ENCODE data around the gene SIRT4.

SIRT4 gene

DNA sequence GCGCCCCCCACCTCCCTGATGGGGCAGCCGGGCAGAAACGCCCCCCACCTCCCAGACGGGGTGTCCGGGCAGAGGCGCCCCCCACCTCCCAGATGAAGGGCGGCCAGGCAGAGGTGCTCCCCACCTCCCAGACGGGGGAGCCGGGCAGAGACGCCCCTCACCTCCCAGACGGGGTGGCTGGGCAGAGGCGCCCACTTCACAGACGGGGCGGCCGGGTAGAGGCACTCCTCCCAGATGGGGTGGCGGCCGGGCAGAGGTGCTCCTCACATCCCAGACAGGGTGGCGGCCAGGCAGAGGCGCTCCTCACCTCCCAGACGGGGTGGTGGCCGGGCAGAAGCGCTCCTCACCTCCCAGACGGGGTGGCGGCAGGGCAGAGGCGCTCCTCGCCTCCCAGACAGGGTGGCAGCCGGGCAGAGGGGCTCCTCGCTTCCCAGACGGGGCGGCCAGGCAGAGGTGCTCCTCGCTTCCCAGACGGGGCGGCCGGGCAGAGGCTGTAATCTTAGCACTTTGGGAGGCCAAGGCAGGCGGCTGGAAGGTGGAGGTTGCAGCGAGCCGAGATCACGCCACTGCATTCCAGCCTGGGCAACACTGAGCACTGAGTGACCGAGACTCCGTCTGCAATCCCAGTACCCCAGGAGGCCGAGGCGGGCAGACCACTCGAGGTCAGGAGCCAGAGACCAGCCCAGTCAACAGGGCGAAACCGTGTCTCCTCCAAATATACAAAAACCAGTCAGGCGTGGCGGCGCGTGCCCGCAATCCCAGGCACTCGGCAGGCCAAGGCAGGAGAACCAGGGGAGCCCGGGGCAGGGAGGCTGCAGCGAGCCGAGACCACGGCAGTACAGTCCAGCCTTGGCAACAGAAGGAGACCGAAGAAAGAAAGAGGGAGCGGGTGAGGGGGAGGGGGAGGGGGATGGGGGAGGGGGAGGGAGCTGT is 23.7 kb upstream of the SIRT4 start:
- DNase-seq (ENCODE audit: low spot score): no peak

DNA sequence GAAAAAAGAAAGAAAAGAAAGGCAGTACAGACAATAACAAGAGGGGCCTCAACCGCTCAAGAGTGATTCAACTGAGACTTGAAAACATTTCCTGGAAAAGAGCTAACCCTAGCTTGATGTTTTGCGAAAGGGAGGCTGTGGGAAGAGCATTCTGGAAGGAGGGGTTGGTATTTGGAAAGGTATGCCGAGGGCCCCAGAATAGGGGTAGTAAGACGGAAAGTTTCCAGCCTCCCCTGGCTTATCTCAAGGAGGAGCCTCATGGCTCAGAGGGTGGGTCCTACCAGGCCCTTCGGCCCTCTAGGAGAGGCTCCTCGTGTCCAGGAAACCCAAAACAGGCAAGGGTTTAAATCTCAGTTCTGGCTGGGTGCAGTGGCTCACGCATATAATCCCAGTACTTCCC is 18.8 kb upstream of the SIRT4 start:
- no peak for DNase-seq (ENCODE audit: low spot score)

DNA sequence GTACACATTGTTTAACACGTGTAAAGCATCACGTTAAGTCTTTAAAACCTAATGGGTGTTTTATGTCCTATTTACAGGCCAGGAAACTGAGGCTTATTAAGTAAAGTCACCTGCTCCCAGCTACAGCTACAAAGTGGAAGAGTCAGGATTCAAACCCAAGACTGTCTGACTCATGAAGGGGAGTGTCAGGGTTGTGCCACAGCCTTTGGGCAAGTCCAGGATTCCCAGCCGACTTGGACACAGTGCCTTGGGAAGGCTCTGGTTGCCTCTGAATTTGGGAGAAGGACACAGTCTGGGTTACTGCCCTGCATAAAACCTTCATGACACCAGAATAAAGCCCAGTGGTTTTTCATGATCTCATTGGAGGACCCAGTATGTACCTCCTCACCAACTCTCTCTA is 17.7 kb upstream of the SIRT4 start:
- DNase-seq (ENCODE audit: low spot score): no peak

DNA sequence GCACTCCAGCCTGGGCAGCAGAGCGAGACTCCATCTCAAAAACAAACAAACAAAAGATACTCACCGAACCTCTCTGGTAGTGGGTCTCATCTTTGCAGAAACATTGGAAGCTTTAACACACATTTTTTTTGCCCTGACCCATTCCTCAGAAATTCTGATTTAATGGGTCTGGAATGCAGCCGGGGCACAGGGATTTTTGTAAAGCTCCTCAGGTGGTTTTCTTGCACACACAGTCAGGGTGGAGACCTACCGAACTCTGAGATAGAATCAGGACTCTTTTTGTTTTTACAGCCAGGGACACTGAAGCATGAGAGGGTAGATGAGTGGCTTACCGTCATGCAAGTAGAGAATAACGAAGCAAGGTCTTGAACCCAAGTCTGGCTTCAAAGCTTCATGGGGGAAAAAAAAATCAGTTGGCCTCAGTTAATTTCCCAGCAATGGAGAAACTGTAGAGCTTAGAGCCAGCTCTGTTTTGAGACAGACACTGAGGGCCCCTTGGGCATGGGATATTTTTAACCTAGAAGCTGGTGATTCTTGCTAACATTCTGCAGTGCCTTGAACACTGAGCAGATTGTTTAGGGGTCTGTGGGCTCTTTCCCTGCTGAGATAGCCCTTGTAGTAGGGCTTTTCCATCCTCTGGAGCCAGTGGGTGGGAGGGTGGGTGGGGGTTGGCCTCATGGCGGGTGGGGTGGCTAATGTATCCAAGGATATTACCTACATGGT is 15.2 kb upstream of the SIRT4 start:
- no peak for DNase-seq (ENCODE audit: low spot score)

DNA sequence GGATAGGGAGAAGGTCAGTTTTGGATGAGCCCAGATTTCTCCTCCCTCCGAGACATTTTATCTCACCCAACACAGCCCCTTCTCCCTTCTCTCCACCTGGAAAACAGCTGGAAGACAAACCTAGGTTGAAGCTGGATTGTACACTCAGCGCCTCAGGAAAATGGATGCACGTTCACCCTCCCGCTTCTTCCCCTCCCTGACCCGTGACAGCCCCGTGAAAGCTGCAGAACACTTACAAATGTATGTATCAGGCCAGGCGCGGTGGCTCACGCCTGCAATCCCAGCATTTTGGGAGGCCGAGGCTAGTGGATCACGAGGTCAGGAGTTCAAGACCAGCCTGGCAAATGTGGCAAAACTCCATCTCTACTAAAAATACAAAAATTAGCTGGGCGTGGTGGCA is 14.6 kb upstream of the SIRT4 start:
- no peak for DNase-seq (ENCODE audit: low spot score)

DNA sequence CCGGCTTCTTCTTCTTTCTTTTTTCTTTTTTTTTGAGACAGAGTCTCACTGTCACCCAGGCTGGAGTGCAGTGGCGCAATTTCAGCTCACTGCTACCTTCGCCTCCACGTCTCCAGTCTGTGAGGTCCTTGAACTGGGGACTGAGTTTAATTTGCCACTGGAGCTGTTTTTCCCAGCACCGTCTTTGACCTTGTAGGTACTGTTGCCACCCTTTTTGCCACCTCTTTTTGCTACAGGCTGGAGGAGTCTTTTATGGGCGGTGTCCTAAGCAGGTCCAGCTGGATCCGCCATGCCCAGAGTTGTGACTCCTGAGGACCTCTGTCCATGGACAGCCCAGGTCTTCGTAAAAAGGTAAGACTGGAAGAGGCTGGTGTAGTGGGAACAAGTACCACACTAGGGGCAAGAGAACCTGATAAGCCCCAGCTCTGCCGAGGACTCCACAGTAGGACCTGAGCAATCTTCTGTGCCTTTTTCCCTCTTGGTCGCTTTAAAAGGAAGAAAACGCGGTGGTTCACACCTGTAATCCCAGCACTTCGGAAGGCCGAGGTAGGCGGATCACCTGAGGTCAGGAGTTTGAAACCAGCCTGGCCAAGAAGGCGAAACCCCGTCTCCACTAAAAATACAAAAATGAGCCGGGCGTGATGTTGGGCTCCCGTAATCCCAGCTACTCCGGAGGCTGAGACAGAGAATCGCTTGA is 11.4 kb upstream of the SIRT4 start:
- DNase-seq (ENCODE audit: low spot score): peak; percentile 76

DNA sequence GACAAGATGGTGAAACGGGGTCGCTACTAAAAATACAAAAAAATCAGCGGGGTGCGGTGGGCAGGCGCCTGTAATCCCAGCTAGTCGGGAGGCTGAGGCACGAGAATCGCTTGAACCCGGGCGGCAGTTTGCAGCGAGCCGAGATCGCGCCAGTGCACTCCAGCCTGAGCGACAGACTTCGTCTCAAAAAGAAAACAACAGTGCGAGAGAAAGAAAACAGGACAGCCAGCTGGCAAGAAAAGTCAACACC is 9.8 kb upstream of the SIRT4 start:
- peak; percentile 84 for DNase-seq (ENCODE audit: low spot score)

DNA sequence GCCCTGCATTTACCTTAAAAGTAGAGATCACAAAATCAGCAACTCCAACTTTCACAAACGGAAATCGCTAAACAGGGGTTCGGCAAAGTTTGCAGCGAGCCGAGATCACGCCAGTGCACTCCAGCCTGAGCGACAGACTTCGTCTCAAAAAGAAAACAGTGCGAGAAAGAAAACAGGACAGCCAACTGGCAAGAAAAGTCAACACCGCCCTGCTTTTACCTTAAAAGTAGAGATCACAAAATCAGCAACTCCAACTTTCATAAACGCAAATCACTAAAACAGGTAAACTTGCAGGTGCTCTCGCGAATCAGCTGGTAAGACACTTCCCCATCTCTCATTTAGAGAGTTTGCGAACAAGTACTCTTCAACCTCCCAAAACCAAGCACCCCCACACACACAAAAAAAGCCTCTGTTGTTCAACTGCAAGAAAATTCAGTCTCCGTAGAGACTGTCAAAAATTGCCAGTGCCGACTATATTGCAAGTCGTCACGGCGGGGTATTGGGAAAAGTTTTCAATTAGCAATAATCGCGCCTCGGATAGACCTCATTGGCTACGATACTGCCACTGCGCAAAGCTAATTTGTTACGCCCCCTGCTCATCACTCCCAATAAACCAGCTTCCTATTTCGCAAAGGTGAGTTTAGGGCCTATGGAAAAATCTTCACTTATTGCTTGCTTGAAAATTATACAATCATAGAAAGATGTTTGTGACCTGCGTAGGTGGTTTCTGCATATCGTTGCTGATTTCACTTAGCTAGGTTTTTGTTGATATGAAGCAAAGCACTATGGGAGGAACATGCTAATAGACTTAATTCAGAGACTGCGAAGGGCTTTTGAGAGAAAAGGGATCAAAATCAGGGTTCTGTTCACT is 9.2 kb upstream of the SIRT4 start, which contains the start of gene RNU4-1:
Gene RNU4-1 (minus strand): TSS at position 577 of the 871 bp plus-strand sequence.
- peak; percentile 90 for DNase-seq (ENCODE audit: low spot score)

DNA sequence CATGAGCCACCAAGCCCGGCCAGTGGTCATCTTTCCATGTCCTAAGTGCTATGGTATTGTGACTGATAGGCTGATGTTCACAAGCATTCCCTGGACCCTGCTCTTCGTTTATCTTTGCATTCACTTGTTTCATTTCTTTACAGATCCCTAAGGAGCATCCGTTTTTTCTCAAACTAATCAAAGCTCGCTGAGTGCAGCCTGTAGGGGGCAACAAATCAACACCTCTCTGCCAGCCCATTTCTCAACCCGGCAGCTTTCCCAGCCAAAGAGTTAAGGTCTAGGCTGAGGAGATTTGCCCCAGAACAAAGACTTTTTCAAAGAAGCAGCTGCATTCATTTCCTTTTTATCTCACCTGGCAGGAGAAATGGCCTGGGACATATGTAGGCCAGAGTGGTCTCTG is 12.1 kb downstream of the SIRT4 start:
- no peak for DNase-seq (ENCODE audit: low spot score)

DNA sequence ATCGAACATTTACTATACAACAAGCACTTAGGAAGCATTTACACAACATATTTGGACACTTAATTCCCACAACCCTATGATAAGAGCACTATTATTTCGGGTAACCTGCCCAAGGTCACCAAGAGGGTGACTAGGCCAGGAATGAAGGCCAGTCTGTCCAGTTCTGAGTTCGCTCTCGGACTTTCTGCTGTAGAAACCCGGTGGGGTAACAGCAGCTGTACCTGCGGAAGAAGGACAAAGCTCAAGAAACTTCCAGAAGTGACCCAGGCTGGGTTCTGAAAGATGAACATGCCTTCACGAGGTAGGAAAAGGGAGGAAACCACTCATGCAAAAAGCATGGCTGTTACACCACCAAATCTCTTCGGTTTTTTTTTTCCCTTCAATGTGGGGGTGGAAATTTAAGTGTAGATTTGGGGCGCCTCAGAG is 14.7 kb downstream of the SIRT4 start:
- no peak for DNase-seq (ENCODE audit: low spot score)

DNA sequence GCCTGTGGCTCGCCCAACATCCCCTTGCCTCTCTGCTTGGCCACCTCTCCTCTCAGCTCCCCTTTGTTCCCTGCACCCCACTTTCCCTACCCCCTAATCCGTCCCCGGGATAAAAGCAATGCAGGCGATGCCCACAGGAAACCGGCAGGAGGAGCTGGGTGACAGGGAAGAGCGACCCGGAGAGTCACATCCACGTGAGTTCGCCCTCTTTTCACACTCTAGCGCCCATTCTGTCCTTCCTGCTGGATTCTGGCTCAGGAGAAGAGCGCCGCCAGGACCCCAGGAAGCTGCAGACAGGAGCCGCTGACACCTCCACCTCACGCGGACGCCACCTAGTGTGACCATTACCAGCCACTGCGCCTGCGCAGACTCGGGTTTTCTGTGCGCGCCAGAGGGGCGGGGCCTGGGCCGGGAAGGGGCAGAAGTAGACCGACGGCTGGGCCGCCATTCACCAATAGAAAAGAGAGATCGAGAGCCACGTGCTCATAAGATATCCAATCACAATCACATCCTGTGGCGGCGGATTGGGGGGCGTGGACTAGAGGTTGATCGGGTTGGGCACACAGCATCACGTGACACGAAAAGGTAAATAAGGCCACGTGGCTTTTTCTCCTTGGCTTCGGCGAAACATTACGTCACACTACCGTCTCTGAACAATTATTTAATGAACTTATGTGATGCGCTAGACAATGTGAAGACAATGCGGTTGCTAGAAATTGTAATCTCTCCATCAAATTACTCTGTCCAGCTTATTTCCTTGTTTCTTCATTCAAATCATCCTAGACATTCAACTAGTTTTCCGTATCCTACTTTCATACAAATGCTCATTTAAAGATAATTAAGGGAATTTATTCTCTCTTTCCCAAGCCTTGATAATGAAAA is 15.3 kb downstream of the SIRT4 start:
- peak; percentile 100 for DNase-seq (ENCODE audit: low spot score)

DNA sequence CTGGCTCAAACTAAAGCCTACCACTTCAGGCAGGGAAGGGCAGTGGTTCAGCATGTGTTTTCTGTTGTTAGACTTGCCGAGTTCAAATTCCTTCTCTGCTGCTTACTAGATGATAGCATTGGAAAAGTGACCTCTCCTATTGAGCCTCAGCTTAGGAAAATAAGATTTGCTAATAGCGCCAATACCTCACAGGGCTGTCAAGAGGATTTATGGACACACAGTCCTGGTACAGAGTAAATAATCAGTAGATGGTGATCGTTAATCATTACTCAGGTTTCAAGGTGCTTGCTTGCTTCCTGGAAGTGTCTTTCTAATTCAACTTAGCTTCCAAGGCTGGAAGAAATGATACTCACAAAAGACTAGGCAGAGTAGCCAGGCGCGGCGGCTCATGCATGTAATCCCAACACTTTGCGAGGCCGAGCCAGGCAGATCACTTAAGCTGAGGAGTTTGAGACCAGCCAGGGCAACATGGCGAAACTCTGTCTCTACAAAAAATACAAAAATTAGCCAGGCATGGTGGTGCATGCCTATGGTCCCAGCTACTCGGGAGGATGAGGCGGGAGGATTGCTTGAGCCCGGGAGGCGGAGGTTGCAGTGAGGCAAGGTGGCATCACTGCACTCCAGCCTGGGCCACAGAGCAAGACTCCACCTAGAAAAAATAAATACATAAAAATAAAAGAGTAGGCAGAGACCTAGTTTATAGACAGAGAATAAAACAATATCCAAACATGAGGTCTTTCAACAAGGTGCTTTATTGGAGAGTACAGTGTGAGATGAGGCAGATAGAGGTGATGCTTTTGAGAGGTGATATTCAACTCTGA is 19.5 kb downstream of the SIRT4 start:
- DNase-seq (ENCODE audit: low spot score): no peak

DNA sequence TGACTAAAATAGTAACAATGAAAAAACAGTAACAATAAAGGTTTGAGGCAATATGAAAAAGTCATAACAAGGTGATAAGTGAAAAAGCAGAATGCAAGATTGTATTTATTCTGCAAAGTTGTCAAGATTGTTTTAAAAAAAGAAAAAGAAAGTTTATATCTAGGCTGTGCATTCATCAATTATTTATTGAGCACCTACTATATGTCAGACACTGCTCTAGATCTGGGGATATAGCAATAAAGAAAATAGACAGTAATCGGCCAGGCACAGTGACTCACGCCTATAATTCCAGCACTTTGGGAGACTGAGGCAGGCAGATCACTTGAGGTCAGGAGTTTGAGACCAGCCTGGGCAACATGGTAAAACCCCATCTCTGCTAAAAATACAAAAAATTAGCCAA is 21.7 kb downstream of the SIRT4 start:
- DNase-seq (ENCODE audit: low spot score): no peak

DNA sequence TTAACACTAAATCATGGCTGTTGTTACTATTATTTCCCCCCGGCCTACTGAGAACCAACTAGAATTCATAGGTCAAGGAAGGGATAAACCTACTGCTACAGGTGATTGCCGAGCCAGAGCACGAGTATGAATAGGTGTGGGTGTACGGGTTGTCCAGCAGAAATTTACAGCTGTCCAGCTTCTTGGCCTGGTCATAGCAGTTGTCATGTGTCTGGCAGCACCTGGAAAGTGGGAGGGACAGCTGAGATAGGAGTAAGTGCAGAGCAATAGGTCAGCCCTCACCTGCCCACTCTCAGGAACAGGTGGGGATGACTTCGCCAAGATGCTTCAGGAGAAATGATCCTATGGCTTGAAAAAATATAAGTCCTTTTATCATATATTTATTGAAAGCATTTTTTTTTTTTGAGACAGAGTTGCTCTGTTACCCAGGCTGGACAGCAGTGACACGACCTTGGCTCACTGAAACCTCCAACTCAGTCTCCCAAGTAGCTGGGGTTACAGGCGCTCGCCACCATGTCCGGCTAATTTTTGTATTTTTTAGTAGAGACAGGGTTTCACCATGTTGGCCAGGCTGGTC is 22.8 kb downstream of the SIRT4 start:
- DNase-seq (ENCODE audit: low spot score): no peak

DNA sequence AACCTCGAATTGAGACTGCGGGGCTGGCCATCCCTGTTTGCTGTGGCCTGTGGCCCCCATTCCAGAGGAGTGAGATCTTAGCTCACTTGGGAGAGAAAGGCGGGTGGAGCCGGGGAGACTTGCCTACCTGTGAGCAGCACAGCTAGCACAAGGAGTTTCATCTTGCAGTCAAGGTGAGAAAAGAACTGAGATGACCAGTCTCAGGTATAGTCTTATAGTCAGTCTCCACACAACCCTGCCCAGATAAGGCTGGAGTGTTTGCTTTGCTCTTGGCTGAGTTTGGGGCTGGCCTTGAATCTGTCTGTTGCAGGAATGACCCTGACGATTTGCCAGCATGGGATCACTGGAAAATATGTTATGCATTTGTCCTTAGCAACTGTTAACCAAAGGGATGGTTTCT is 25.5 kb downstream of the SIRT4 start, which contains the start of gene PLA2G1B:
Gene PLA2G1B (minus strand): TSS at position 187 of the 400 bp plus-strand sequence. CDS start 26 bp downstream, at position 161.
- no peak for DNase-seq (ENCODE audit: low spot score)

DNA sequence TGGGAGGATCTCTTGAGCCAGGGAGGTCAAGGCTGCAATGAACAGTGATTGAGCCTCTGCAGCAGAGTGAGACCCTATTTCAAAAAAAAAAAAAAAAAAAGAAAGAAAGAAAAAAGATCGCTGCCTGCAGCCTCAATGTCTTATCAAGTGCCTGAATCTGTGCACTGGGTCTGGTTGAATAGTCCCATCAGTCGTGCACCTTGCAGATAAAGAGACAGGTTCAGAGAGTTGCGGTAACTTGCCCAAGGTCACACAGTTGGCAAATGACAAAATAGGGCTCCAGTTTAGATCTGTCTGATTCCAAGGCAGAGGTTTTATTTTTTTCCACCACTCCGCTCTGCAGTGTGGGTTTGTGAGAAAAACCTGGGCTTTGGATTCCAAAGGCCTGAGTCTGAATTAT is 26.1 kb downstream of the SIRT4 start:
- no peak for DNase-seq (ENCODE audit: low spot score)

DNA sequence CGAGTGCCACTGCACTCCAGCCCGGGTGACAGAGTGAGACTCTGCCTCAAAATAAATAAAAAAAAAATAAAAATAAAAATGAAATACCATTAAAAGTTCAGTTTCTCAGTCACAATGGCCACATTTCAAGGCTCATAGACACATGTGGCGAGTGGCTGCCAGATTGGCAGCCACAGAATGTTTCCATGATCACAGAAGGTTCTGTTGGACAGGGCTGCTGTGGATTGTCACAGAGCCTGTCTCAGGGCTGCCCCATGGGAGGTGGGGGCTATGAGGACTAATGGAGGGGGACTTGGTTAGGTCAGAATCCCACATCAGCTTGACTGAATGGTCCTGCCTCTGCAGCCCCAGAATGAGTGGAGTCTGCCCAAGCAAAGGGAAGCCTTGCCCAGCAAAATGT is 29.3 kb downstream of the SIRT4 start:
- no peak for DNase-seq (ENCODE audit: low spot score)

DNA sequence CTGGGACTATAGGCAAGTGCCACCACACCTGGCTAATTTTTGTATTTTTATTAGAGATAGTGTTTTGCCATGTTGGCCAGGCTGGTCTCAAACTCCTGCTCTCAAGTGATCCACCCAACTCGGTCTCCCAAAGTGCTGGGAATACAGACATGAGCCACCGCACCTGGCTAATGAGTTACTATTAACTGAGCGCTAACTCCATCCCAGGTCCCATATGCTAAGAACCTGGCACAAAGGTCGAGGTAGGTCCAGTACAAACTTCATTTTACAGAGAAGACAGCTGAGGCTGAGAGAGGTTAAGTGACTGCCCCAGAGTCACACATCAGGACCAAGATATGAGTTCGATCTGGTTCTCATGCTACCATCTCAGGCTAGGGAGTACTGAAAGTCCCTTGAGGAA is 29.9 kb downstream of the SIRT4 start:
- no peak for DNase-seq (ENCODE audit: low spot score)

DNA sequence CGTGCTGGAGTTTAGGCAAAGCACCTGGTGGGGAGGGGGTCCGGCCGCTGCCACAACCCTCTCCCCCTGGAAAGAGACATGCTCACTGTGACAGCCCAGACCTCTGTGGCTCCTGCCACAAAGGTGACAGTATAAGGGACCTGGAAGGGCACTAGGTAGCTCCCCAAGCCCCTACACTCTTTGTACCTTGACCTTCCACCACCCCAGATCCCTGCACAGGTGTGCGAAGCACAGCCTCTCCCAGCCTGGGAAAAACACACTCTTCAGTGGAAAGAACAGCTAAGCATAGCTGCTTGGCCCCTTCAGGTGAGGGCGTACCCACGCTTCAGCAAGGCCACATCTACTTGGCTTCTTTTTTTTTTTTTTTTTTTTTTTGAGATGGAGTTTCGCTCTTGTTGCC is 30.4 kb downstream of the SIRT4 start:
- DNase-seq (ENCODE audit: low spot score): no peak

DNA sequence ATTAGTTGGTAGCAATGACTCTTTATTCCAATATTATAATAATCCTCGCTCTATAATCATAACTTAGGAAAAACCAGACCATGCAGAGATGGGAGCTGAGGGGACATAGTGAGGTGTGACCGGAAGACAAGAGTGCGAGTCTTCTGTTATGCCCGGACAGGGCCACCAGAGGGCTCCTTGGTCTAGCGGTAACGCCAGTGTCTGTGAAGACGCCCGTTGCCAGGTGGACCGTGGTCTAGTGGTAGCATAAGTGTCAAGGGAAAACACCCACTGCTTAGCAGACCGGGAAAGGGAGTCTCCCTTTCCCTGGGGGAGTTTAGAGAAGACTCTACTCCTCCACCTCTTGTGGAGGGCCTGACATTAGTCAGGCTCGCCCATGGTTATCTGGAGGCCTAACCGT is 33.3 kb downstream of the SIRT4 start:
- DNase-seq (ENCODE audit: low spot score): peak; percentile 70
